ENCODE measurements around the gene ADAMTS17. TPM values are rescaled to one million over a fixed set of nuclear protein-coding genes. Genes with fewer than 3 reads are reported as not detected.

ADAMTS17 gene
- total and polyA plus RNA-seq, 8 donors: 4.2 to 16.4 (median 10.8) TPM

DNA sequence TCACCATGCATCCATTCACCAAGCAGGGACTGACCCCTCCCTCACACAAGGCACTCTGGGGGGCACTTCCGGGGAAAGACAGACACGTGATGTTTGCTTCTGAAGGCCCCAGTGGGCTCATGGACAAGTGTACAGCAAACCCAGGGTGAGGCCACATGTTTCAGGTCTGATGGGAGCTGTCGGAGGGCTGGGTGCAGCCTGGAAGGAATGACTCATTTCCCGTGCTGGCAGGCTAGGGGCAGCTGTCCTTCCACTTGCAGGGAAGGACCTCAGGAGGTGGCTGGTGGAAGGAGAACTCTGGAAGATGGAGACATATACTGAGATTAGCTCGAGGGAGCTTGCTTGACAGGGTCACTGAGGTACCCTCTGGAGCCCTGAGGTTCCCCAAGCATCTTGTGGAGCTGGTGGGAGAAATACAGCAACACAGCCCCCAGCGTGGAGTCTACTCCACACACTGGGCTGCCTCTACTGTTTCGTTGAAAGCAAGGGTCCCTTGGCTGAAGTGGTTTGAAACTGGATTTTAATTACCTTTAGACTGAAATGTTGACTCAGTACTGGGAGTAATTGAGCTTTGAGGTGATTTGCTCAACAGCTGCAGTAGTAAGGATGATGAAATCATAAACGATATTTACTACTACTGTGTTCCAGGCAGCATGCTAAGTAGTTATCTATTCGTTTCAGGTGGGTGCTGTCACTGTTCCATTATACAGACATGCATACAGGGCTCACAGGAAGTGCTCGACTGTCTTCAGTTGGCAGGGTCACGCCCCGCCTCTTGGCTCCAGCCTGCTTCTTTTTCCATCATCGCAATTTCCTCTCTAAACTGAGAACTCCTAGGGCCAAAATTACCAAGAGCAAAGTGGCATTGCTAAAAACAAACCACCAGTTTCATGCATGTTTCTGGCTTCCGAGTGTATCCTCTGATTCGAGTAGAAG, 230.4 kb downstream of the ADAMTS17 start:
- ATAC-seq (peak in 3 of 4 donors; percentile 13 to 68 (median 52)), DNase-seq (peak in 1 of 6 donors; percentile 56), FAIRE-seq (no peak)
- no peaks in the 10 kb centered on the region for H3K4me1 ChIP-seq
- no peaks in the 10 kb centered on the region for H3K36me3 ChIP-seq
- 68 to 79% methylated on average over 15 of the region's 15 CpGs for WGBS, 2 donors
- intact Hi-C loops (cut with DNase I): no loop called here
- H3K9me3 ChIP-seq: no peaks in the 10 kb centered on the region
- TF ChIP-seq, protein P1, sequence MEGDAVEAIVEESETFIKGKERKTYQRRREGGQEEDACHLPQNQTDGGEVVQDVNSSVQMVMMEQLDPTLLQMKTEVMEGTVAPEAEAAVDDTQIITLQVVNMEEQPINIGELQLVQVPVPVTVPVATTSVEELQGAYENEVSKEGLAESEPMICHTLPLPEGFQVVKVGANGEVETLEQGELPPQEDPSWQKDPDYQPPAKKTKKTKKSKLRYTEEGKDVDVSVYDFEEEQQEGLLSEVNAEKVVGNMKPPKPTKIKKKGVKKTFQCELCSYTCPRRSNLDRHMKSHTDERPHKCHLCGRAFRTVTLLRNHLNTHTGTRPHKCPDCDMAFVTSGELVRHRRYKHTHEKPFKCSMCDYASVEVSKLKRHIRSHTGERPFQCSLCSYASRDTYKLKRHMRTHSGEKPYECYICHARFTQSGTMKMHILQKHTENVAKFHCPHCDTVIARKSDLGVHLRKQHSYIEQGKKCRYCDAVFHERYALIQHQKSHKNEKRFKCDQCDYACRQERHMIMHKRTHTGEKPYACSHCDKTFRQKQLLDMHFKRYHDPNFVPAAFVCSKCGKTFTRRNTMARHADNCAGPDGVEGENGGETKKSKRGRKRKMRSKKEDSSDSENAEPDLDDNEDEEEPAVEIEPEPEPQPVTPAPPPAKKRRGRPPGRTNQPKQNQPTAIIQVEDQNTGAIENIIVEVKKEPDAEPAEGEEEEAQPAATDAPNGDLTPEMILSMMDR (IDR thresholded peaks at IDR 0.05): no peak
- no peak overlapping the region for H3K4me3 ChIP-seq
- H3K27me3 ChIP-seq: no peaks in the 10 kb centered on the region
- H3K27ac ChIP-seq: peak overlapping the region in 1 of 4 donors; percentile 12

DNA sequence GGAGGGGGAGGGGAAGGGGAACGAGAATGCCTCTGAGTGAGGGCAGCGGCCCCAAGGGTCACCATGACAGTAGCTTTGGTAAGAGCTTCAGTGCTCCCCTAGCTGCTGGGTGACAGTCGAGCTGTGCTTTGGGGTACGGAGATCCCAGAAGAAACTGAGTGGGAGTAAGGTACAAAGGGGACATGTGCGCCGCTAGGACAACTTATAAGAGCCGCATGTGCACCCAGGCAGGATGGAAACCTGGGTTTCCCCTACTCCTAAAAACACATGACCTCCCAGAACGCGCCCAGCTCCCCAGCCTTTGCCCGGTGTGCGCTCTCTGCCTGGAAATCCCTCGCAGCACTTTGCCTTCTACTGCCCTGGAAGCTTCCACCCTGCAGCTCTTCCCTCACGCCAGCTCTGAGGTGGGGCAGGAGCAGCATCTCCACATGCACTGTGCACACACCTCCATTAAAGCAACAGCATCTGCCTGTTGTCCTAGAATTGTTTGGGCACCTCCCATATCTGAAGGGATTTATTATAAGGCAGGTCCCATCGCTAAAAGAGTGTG, 232.2 kb downstream of the ADAMTS17 start:
- no peaks in the 10 kb centered on the region for H3K4me1 ChIP-seq
- no peak overlapping the region for H3K4me3 ChIP-seq
- H3K36me3 ChIP-seq: no peaks in the 10 kb centered on the region
- FAIRE-seq: no peak
- TF ChIP-seq, protein P1 (IDR thresholded peaks at IDR 0.05): no peak
- 93 to 97% methylated on average over 14 of the region's 14 CpGs for WGBS, 2 donors
- H3K27me3 ChIP-seq: no peaks in the 10 kb centered on the region
- H3K27ac ChIP-seq: no peak overlapping the region
- H3K9me3 ChIP-seq: no peaks in the 10 kb centered on the region
- intact Hi-C loops (cut with DNase I): no loop called here
- DNase-seq: no peak
- ATAC-seq: no peak

DNA sequence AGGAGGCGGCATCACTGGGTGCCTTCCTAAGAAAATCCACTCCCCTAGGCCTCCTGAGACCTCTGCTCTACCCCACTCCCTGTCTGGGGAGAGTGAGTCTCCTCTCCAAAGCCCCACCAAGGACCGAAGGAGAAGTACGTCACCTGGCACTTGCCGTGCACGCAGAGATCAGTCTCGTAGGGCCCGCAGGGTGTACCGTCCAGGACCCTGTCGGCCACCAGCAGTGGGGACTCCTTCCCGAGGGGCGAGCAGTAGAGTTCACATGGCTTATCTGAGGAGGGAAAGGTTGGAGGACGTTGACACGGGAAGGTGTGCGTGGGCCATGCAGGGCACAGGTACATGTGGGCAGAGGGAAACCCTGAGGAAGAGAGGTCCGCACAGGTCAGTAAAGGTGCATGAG, 232.9 kb downstream of the ADAMTS17 start:
- DNase-seq (no peak), ATAC-seq (no peak), FAIRE-seq (no peak)
- no peak overlapping the region for H3K4me3 ChIP-seq
- H3K27ac ChIP-seq: no peak overlapping the region
- TF ChIP-seq, protein P1 (IDR thresholded peaks at IDR 0.05): no peak
- no peaks in the 10 kb centered on the region for H3K27me3 ChIP-seq
- H3K36me3 ChIP-seq: no peaks in the 10 kb centered on the region
- 95 to 98% methylated on average over 15 of the region's 15 CpGs for WGBS, 2 donors
- intact Hi-C loops (cut with DNase I): no loop called here
- no peaks in the 10 kb centered on the region for H3K4me1 ChIP-seq
- no peaks in the 10 kb centered on the region for H3K9me3 ChIP-seq

- DNase-seq: no peak
- intact Hi-C loops (cut with DNase I): no loop called here
- TF ChIP-seq, protein P1 (IDR thresholded peaks at IDR 0.05): no peak
- Histone ChIP-seq H3K36me3 (no peaks in the 10 kb centered on the region), H3K4me3 (no peak overlapping the region), H3K27me3 (no peaks in the 10 kb centered on the region), H3K27ac (no peak overlapping the region), H3K9me3 (no peaks in the 10 kb centered on the region), H3K4me1 (no peaks in the 10 kb centered on the region)
- WGBS, 2 donors: 97% methylated on average over 8 of the region's 8 CpGs
- no peak for ATAC-seq
- FAIRE-seq: no peak
Observed at GRCh38 chr15:100108346-100108745, 233.4 kb downstream of the ADAMTS17 start.
